Activated CD4-positive, alpha-beta T cell treated with anti-CD3 and anti-CD28 coated beads, Interleukin-2, amount 10 ng/mL, durations not matched to agents 24 days and 14 days (primary cell): ENCODE results near the gene REST. TPM values are rescaled to one million over a fixed set of nuclear protein-coding genes. Genes with fewer than 3 reads are reported as not detected.
"Not testable (repeated sequence)": the region's sequence is repeated elsewhere in the genome, so short reads cannot be mapped to it uniquely, and the experiment has no call there.

ENCODE experiments used
- DNase-seq: peaks from one replicate; pipeline ENCODE4 v3.0.0; 2022
- H3K27ac Mint-ChIP-seq: one replicate; pipeline ENCODE4 v1.8.0; 2022; ENCODE audit warnings: mild to moderate bottlenecking, mixed read lengths
- H3K27me3 Mint-ChIP-seq: one replicate; pipeline ENCODE4 v1.8.0; 2022; ENCODE audit warnings: mixed read lengths
- H3K36me3 Mint-ChIP-seq: one replicate; pipeline ENCODE4 v1.8.0; 2022; ENCODE audit warnings: low read depth, mild to moderate bottlenecking, mixed read lengths
- H3K4me1 Mint-ChIP-seq: one replicate; pipeline ENCODE4 v1.8.0; 2021; ENCODE audit warnings: mixed read lengths
- H3K4me3 Mint-ChIP-seq: one replicate; pipeline ENCODE4 v1.8.0; 2022; ENCODE audit warnings: mild to moderate bottlenecking, moderate library complexity, mixed read lengths
- H3K9me3 Mint-ChIP-seq: one replicate; pipeline ENCODE4 v1.8.0; 2021; ENCODE audit warnings: mixed read lengths
- intact Hi-C: fragments of 100-400 bp; cut with micrococcal nuclease; formaldehyde crosslinking; loops from one replicate; pipeline ENCODE4 v1.15.1; 2023
- total RNA-seq: library from RNA; stranded (reverse); gene quantifications from 2 replicates; pipeline ENCODE4 v1.2.3, GENCODE V29; 2022

The REST gene
- total RNA-seq, 1 donor from 2014 or later: 53.4 TPM

DNA sequence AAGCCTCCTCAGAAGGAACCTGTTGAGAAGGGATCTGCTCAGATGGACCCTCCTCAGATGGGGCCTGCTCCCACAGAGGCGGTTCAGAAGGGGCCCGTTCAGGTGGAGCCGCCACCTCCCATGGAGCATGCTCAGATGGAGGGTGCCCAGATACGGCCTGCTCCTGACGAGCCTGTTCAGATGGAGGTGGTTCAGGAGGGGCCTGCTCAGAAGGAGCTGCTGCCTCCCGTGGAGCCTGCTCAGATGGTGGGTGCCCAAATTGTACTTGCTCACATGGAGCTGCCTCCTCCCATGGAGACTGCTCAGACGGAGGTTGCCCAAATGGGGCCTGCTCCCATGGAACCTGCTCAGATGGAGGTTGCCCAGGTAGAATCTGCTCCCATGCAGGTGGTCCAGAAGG lies 22.9 kb downstream of the REST start:
- no peaks in the 10 kb centered on the region for H3K27me3 Mint-ChIP-seq

DNA sequence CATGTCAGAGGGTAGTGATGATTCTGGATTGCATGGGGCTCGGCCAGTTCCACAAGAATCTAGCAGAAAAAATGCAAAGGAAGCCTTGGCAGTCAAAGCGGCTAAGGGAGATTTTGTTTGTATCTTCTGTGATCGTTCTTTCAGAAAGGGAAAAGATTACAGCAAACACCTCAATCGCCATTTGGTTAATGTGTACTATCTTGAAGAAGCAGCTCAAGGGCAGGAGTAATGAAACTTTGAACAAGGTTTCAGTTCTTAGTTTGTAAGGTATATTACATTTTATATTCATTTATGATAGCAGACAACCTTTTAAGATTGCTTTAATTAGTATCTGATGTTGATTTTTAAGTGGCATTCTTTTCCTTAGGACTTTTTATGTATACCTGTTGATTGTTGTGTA lies 24.2 kb downstream of the REST start:
- Mint-ChIP-seq H3K36me3 (peaks cover 42% of the 10 kb centered on the region), H3K4me3 (no peak overlapping the region), H3K27me3 (no peaks in the 10 kb centered on the region), H3K9me3 (no peaks in the 10 kb centered on the region), H3K27ac (no peak overlapping the region), H3K4me1 (peaks cover 11% of the 10 kb centered on the region)
- intact Hi-C loops: no loop called here
- DNase-seq: no peak

More for the DNA sequence above, 22.9 kb downstream of the REST start:
- intact Hi-C loops: no loop called here
- H3K4me1 Mint-ChIP-seq: peaks cover 11% of the 10 kb centered on the region
- H3K9me3 Mint-ChIP-seq: no peaks in the 10 kb centered on the region
- H3K4me3 Mint-ChIP-seq: no peak overlapping the region
- DNase-seq: no peak
- H3K27ac Mint-ChIP-seq: no peak overlapping the region
- peaks cover 40% of the 10 kb centered on the region for H3K36me3 Mint-ChIP-seq

DNA sequence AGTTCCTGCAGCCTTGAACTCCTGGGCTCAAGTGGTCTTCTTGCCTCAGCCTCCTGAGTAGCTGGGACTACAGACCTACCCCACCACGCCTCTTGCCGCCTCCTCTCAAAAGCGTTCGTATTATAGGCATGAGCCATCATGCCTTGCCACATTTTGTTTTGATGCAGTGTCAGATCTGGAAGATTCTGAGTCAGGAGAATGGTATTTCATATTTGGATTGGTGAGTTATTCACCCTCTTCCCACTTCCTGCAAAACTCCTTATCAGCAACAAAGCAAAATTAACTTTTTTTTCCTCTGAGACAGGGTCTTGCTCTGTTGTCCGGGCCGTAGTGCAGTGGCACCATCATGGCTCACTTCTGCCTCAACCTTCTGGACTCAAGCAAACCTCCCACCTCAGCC lies 29.6 kb downstream of the REST start:
- Mint-ChIP-seq H3K27me3 (no peaks in the 10 kb centered on the region), H3K27ac (no peak overlapping the region)

DNA sequence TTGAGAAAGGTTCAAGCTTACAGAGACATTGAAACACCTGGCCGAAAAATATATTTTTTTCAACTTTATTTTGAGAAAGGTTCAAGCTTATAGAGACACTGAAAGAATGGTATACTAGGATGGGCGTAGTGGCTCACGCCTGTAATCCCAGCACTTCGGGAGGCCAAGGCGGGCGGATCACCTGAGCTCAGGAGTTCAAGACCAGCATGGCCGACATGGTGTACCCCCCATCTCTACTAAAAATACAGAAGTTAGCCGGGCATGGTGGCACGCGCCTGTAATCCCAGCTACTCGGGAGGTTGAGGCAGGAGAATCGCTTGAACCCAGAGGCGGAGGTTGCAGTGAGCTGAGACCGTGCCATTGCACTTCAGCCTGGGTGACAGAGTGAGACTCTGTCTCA lies 32.1 kb downstream of the REST start:
- H3K36me3 Mint-ChIP-seq: peaks cover 26% of the 10 kb centered on the region
- H3K4me1 Mint-ChIP-seq, intact Hi-C loops, H3K27ac Mint-ChIP-seq, H3K4me3 Mint-ChIP-seq, H3K27me3 Mint-ChIP-seq, H3K9me3 Mint-ChIP-seq, DNase-seq: not testable (repeated sequence)

More for the DNA sequence above, 29.6 kb downstream of the REST start:
- H3K4me1 Mint-ChIP-seq: no peaks in the 10 kb centered on the region
- H3K9me3 Mint-ChIP-seq: no peaks in the 10 kb centered on the region
- no peak for DNase-seq
- peaks cover 30% of the 10 kb centered on the region for H3K36me3 Mint-ChIP-seq
- intact Hi-C loops: no loop called here
- H3K4me3 Mint-ChIP-seq: no peak overlapping the region

DNA sequence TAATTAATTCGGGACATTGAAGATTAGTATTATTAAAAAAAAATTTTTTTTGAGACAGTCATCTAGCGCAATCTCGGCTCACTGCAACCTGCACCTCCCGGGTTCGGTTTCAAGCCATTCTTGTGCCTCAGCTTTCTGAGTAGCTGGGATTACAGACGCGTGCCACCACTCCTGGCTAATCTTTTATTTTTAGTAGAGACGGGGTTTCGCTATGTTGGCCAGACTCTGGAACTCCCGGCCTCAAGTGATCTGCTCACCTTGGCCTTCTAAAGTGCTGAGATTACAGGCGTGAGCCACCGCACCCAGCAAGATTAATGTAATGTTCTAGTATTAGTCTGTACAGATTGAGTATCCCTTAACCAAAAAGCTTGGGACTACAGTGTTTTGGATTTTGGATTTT lies 32.7 kb downstream of the REST start:
- H3K4me3 Mint-ChIP-seq: no peak overlapping the region
- peaks cover 25% of the 10 kb centered on the region for H3K36me3 Mint-ChIP-seq
- no peak overlapping the region for H3K27ac Mint-ChIP-seq
- no peaks in the 10 kb centered on the region for H3K27me3 Mint-ChIP-seq
- no peaks in the 10 kb centered on the region for H3K4me1 Mint-ChIP-seq
- no peak for DNase-seq
- no peaks in the 10 kb centered on the region for H3K9me3 Mint-ChIP-seq
- intact Hi-C loops: no loop called here

DNA sequence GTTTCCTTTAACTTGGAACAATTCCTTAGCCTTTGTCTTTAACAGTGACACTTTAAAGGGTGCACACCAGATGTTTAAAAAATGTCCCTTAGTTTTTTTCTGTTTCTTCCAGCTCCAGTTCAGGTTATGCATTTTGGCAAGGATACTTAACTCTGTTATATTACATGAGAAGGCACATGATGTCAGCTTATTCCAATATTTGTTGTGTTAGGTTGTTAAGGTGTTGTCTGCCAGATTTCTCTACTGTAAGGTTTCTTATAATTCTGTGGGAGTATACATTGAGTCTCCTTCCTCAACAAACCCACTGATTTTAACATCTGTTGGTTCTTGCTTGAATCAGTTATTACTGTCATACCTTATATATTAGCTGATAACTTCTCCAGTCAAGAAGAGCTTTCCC lies 33.3 kb downstream of the REST start:
- Mint-ChIP-seq H3K27ac (no peak overlapping the region), H3K4me1 (no peaks in the 10 kb centered on the region), H3K27me3 (no peaks in the 10 kb centered on the region), H3K4me3 (no peak overlapping the region), H3K9me3 (no peaks in the 10 kb centered on the region), H3K36me3 (peaks cover 24% of the 10 kb centered on the region)
- intact Hi-C loops: no loop called here
- no peak for DNase-seq

DNA sequence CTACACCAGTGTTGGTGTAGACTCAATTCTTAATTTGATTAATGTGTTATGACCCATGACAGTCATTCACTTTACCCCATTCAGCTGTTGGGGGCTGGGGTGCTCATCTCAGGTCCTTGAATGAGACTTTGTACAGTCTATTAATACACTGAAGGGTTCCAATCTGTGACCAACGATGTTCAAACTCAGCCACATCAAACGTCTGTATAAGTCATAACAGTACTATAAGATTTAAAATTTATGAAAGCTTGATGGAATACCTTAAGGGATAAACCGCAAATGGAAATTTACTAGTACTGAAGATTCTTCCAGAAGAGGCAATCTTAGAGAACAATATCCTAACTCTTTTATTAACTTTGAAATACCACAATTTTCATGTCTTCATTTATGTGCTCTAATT lies 33.7 kb downstream of the REST start:
- H3K4me3 Mint-ChIP-seq: no peak overlapping the region
- H3K9me3 Mint-ChIP-seq: no peaks in the 10 kb centered on the region
- no peak for DNase-seq
- intact Hi-C loops: no loop called here
- no peak overlapping the region for H3K27ac Mint-ChIP-seq
- peaks cover 22% of the 10 kb centered on the region for H3K36me3 Mint-ChIP-seq
- no peaks in the 10 kb centered on the region for H3K27me3 Mint-ChIP-seq
- no peaks in the 10 kb centered on the region for H3K4me1 Mint-ChIP-seq

DNA sequence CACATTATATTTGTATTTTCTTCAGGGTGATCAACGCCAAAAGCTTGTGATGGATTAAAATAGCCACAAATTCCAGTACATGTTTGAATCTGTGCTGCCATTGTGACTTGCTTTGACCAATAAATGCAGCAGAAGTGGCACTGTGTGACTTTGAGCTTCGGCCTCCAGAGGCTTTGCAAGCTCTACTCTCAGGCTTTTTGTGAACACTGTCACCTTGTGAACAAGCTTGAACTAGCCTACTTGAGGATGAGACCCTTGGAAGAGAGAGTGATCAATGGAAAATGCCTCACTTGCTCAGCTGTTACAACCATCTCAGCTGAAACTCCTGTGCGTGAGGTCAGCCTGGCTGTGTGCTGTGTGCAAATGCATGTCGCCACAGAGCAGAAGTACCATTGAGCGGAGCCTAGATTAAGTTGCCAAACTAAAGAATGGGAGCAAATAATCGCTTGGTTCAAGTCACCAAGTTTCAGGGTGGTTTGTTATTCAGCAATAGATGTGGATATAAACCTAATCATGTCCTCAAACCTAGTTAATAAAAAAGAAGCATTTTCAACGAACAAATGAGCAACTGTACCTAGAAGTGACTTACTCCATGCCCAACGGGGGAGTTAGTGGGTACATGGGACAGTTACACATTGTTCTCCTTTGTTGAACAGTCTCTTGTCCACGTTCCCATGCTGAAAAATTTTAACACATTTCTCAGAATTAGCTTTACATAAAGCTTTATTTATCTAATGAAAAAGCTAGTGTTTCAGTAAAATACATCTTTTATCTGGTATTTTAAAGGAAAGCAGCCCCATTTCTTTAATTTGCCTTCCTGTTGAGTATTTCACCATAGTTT lies 46.2 kb downstream of the REST start:
- Mint-ChIP-seq H3K27me3 (no peaks in the 10 kb centered on the region), H3K36me3 (no peaks in the 10 kb centered on the region), H3K9me3 (no peaks in the 10 kb centered on the region), H3K27ac (no peak overlapping the region), H3K4me1 (no peaks in the 10 kb centered on the region), H3K4me3 (no peak overlapping the region)
- intact Hi-C loops: no loop called here
- DNase-seq: no peak

DNA sequence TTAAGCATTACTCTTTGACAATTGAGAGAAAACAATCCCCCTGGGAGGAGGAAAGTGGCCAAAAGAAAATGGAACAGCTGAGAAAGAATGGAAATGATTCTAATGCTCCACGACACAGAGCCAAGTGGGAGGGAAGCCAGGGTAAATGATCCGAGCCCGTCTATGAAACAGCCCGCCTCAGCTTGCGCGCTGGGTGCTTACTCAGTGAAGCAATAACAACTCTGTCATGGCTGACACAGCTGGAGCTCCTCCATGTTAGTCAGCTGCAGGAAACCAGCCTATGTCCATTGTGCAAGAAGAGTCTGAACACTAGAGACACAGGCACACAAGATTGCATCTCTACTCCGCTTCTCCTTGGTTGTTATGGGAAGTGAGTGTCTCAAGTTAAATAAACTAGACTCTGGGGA lies 50.4 kb downstream of the REST start:
- DNase-seq: no peak
- intact Hi-C loops: no loop called here
- Mint-ChIP-seq H3K27me3 (no peaks in the 10 kb centered on the region), H3K4me1 (no peaks in the 10 kb centered on the region), H3K9me3 (no peaks in the 10 kb centered on the region), H3K27ac (no peak overlapping the region), H3K4me3 (no peak overlapping the region), H3K36me3 (peaks cover 15% of the 10 kb centered on the region)

DNA sequence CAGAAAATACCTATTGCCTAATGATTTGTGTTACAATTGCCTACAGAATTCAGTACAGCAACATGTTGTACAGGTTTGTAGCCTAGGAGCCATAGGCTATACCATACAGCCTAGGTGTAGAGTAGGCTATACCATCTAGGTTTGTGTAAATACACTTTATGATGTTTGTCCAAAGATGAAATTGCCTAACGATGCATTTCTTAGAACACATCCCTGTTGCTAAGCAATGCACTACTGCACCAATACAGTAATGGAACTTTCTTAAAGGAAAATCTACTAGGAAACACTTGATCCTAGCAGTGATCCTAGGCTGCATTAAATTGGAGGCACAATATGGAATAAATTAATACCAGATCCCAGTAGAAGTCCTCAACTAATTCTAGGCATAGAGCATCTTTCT lies 51.4 kb downstream of the REST start:
- Mint-ChIP-seq H3K4me1 (no peaks in the 10 kb centered on the region), H3K9me3 (no peaks in the 10 kb centered on the region), H3K36me3 (peaks cover 19% of the 10 kb centered on the region), H3K27me3 (no peaks in the 10 kb centered on the region), H3K27ac (no peak overlapping the region), H3K4me3 (no peak overlapping the region)
- no peak for DNase-seq
- intact Hi-C loops: no loop called here

DNA sequence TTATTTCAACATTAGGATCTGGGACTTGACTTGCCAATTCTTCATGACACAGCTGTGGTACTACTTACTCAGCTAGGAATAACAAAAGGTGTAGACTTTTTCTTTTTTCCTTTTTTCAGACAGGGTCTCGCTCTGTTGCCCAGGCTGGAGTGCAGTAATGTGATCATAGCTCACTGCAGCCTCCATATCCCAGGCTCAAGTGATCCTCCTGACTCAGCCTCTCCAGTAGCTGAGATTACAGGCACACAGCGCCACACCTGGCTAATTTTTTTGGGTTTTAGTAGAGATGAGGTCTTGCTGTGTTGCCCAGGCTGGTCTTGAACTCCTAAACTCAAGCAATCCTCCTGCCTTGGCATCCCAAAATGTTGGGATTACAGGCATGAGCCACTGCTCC lies 53.4 kb downstream of the REST start:
- Mint-ChIP-seq H3K27me3 (no peaks in the 10 kb centered on the region), H3K4me3 (no peak overlapping the region), H3K9me3 (no peaks in the 10 kb centered on the region), H3K4me1 (no peaks in the 10 kb centered on the region), H3K36me3 (peaks cover 32% of the 10 kb centered on the region), H3K27ac (no peak overlapping the region)
- intact Hi-C loops: no loop called here
- DNase-seq: no peak

DNA sequence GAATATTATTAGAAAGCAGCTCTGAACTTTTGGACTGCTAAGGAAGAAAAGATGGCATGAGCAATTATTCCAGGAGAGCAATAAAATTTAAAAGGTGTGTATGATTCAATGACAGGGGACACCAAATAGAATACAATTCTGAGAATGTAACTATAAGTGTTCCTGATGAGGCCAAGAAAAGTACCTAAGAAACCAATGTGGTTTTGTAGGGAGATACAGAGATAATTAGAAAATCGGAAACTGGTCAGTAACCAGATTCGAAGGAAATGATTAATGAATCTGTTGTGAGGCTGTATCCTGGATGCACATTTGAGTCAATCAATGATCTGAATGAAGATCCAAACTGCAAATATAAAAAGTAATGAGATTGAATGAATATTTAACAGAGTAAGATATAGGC lies 63.7 kb downstream of the REST start:
- intact Hi-C loops: loop anchor here (10.0 kb wide), 1 partner anchor 317 kb away; no protein-coding TSS in a partner anchor
- H3K9me3 Mint-ChIP-seq: peaks cover 4% of the 10 kb centered on the region
- H3K27me3 Mint-ChIP-seq: no peaks in the 10 kb centered on the region
- H3K36me3 Mint-ChIP-seq: peaks cover 73% of the 10 kb centered on the region
- H3K4me1 Mint-ChIP-seq: peaks cover 25% of the 10 kb centered on the region
- no peak for DNase-seq
- no peak overlapping the region for H3K4me3 Mint-ChIP-seq
- peak overlapping the region; percentile 32 for H3K27ac Mint-ChIP-seq

DNA sequence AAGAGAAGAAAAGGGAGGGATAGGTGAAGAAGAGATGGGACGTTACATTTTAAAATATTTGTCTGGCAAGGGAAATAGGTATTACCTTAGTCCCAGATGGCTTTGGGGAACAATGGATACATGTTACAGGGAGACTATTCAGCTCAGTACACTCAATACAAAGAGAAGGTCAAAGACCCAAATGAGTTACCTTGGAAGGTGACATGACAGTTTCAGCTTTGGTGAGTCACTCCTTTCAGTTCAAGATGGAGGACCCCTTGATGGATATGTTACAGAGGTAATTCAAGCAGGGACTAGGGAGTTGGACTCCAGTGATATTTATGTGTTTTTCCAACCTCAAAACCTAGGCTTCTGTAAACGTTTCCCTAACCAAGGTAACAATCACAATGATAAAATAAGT lies 64.7 kb downstream of the REST start:
- no peaks in the 10 kb centered on the region for H3K27me3 Mint-ChIP-seq
- intact Hi-C loops: loop anchor here (10.0 kb wide), 1 partner anchor 318 kb away; no protein-coding TSS in a partner anchor
- no peak for DNase-seq
- peaks cover 4% of the 10 kb centered on the region for H3K9me3 Mint-ChIP-seq
- no peak overlapping the region for H3K4me3 Mint-ChIP-seq
- peaks cover 25% of the 10 kb centered on the region for H3K4me1 Mint-ChIP-seq
- peak overlapping the region; percentile 76 for H3K27ac Mint-ChIP-seq
- peaks cover 67% of the 10 kb centered on the region for H3K36me3 Mint-ChIP-seq

DNA sequence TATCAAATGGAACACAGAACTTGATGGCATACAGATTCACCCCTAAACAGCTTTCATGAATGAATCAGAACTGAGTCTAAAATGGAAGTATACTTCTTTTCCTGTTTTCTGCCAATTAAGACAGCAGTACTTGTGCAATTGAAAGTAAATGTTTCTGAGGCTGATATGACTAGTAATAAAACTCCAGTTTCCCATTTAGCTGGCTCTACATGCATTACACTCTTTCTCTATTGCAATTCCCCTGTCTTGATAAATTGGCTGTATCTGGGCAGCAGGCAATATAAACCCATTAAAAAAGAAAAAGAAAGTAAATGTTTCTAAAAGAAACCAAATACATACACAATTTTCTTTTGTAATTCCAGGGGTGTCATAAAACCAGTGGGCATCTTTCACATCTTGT lies 65.1 kb downstream of the REST start:
- intact Hi-C loops: loop anchor here (10.0 kb wide), 1 partner anchor 318 kb away; no protein-coding TSS in a partner anchor
- H3K36me3 Mint-ChIP-seq: peaks cover 65% of the 10 kb centered on the region
- peaks cover 2% of the 10 kb centered on the region for H3K27me3 Mint-ChIP-seq
- peaks cover 29% of the 10 kb centered on the region for H3K4me1 Mint-ChIP-seq
- peak overlapping the region; percentile 76 for H3K27ac Mint-ChIP-seq
- no peak overlapping the region for H3K4me3 Mint-ChIP-seq
- no peak for DNase-seq
- peaks cover 4% of the 10 kb centered on the region for H3K9me3 Mint-ChIP-seq

DNA sequence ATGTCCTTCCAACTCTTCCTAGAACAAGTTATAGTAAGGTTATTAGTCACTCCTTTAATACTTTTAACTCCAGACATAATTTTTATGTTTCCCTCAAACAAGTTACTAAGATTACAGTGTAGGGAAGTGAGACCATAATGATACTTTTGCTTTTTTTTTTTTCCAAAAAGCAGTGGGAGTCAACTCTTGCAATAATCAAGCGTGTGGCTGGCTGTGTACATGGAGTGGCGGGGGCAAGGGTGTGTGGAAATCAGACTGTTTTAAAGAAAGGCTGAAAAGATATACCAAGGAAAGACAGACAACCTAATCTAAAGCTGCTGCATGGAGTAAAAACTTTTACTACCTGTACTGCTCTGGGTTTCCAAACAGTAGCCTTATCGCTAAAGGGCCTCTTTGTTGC lies 65.6 kb downstream of the REST start:
- Mint-ChIP-seq H3K27me3 (peaks cover 2% of the 10 kb centered on the region), H3K36me3 (peaks cover 61% of the 10 kb centered on the region)
- intact Hi-C loops: loop anchor here (10.0 kb wide), 1 partner anchor 319 kb away; no protein-coding TSS in a partner anchor

More for the DNA sequence above, 65.6 kb downstream of the REST start:
- Mint-ChIP-seq H3K9me3 (peaks cover 4% of the 10 kb centered on the region), H3K4me3 (peak overlapping the region; percentile 39), H3K4me1 (peaks cover 30% of the 10 kb centered on the region), H3K27ac (peak overlapping the region; percentile 76)
- DNase-seq: no peak
